ENCODE results near the gene GALNTL6.

The GALNTL6 gene

GRCh38 chr4:173073939-173074500 is 1260.8 kb downstream of the GALNTL6 start:
- H3K27me3 ChIP-seq (ENCODE audit: low read length): no peaks in the 10 kb centered on the region
- H3K4me2 ChIP-seq (ENCODE audit: low read depth, low read length, poor library complexity, severe bottlenecking): no peak overlapping the region
- H3K27ac ChIP-seq (ENCODE audit: low read depth, low read length): no peak overlapping the region
- H2AFZ ChIP-seq (ENCODE audit: low read depth, low read length, severe bottlenecking): no peak overlapping the region
- H4K20me1 ChIP-seq (ENCODE audit: low read depth, low read length): no peaks in the 10 kb centered on the region
- no peaks in the 10 kb centered on the region for H3F3A ChIP-seq (ENCODE audit: insufficient read depth)
- no peaks in the 10 kb centered on the region for H3K9me2 ChIP-seq (replicated peaks; ENCODE audit: insufficient read depth, low read length)
- no peaks in the 10 kb centered on the region for H3K36me3 ChIP-seq (ENCODE audit: low read length)
- no peak overlapping the region for H3K4me3 ChIP-seq (ENCODE audit: insufficient read depth, low read length, poor library complexity, severe bottlenecking)
- no peak overlapping the region for H3K9ac ChIP-seq (ENCODE audit: low read length)
- H3K79me2 ChIP-seq (ENCODE audit: insufficient read depth, low read length): no peaks in the 10 kb centered on the region
- no peaks in the 10 kb centered on the region; the same call in 1 of the 2 replicates for H3K9me3 ChIP-seq (ENCODE audit: insufficient read depth, low read length)
- TF ChIP-seq CTCF (IDR thresholded peaks at IDR 0.05; ENCODE audit: insufficient read depth, low read length, poor library complexity, severe bottlenecking) (no peak), EZH2phosphoT487 (conservative IDR thresholded peaks at IDR 0.05; ENCODE audit: low read length) (no peak)

- H3K4me3 ChIP-seq (ENCODE audit: insufficient read depth, low read length, poor library complexity, severe bottlenecking): no peak overlapping the region
- no peaks in the 10 kb centered on the region for H3K9me2 ChIP-seq (replicated peaks; ENCODE audit: insufficient read depth, low read length)
- H4K20me1 ChIP-seq (ENCODE audit: low read depth, low read length): no peaks in the 10 kb centered on the region
- no peak overlapping the region for H3K9ac ChIP-seq (ENCODE audit: low read length)
- H2AFZ ChIP-seq (ENCODE audit: low read depth, low read length, severe bottlenecking): no peak overlapping the region
- H3K27ac ChIP-seq (ENCODE audit: low read depth, low read length): no peak overlapping the region
- H3K79me2 ChIP-seq (ENCODE audit: insufficient read depth, low read length): no peaks in the 10 kb centered on the region
- H3K4me2 ChIP-seq (ENCODE audit: low read depth, low read length, poor library complexity, severe bottlenecking): no peak overlapping the region
- TF ChIP-seq EZH2phosphoT487 (conservative IDR thresholded peaks at IDR 0.05; ENCODE audit: low read length) (no peak), CTCF (IDR thresholded peaks at IDR 0.05; ENCODE audit: insufficient read depth, low read length, poor library complexity, severe bottlenecking) (no peak)
- H3K9me3 ChIP-seq (ENCODE audit: insufficient read depth, low read length): no peaks in the 10 kb centered on the region; the same call in 1 of the 2 replicates
- no peaks in the 10 kb centered on the region for H3F3A ChIP-seq (ENCODE audit: insufficient read depth)
- no peaks in the 10 kb centered on the region for H3K36me3 ChIP-seq (ENCODE audit: low read length)
- H3K27me3 ChIP-seq (ENCODE audit: low read length): no peaks in the 10 kb centered on the region
Measured at GRCh38 chr4:173074501-173074946, 1261.3 kb downstream of the GALNTL6 start.

- Histone ChIP-seq H3K9me2 (replicated peaks; ENCODE audit: insufficient read depth, low read length) (no peaks in the 10 kb centered on the region), H3K4me2 (ENCODE audit: low read depth, low read length, poor library complexity, severe bottlenecking) (no peak overlapping the region), H3K27ac (ENCODE audit: low read depth, low read length) (no peak overlapping the region), H3K4me3 (ENCODE audit: insufficient read depth, low read length, poor library complexity, severe bottlenecking) (no peak overlapping the region), H3K36me3 (ENCODE audit: low read length) (no peaks in the 10 kb centered on the region), H3F3A (ENCODE audit: insufficient read depth) (no peaks in the 10 kb centered on the region), H4K20me1 (ENCODE audit: low read depth, low read length) (no peaks in the 10 kb centered on the region), H3K79me2 (ENCODE audit: insufficient read depth, low read length) (no peaks in the 10 kb centered on the region), H3K27me3 (ENCODE audit: low read length) (no peaks in the 10 kb centered on the region), H3K9me3 (ENCODE audit: insufficient read depth, low read length) (no peaks in the 10 kb centered on the region), H2AFZ (ENCODE audit: low read depth, low read length, severe bottlenecking) (no peak overlapping the region), H3K9ac (ENCODE audit: low read length) (no peak overlapping the region)
- TF ChIP-seq EZH2phosphoT487 (conservative IDR thresholded peaks at IDR 0.05; ENCODE audit: low read length) (no peak), CTCF (IDR thresholded peaks at IDR 0.05; ENCODE audit: insufficient read depth, low read length, poor library complexity, severe bottlenecking) (no peak)
Measured at GRCh38 chr4:173076903-173077634, 1263.9 kb downstream of the GALNTL6 start.
